Loucy (cell line): ENCODE measurements around the gene IL5.
A peak's percentile ranks its signal among the peaks of the same experiment; 100 is the strongest.

Experiments
- H2AFZ ChIP-seq: fragments of 200-600 bp; sonication (generic); 2 replicates; pipeline ENCODE4 v1.6.0; 2016; ENCODE audit warnings: antibody characterized with exemption, mild to moderate bottlenecking, low read length, moderate library complexity
- H3F3A ChIP-seq: fragments of 200-600 bp; 2 replicates; pipeline ENCODE4 v1.6.0; 2016; ENCODE audit warnings: antibody characterized with exemption, low read depth, mild to moderate bottlenecking
- H3K27me3 ChIP-seq: fragments of 200-600 bp; sonication (generic); 2 replicates; pipeline ENCODE4 v1.6.1; 2014; ENCODE audit warnings: low read length, mild to moderate bottlenecking; ENCODE audit not compliant: insufficient read depth, poor library complexity, severe bottlenecking
- H3K36me3 ChIP-seq: fragments of 200-600 bp; sonication (generic); 2 replicates; pipeline ENCODE4 v1.6.1; 2016; ENCODE audit warnings: low read length; ENCODE audit not compliant: insufficient read depth
- H3K4me1 ChIP-seq: fragments of 200-600 bp; sonication (generic); 2 replicates; pipeline ENCODE4 v1.5.1; 2014; ENCODE audit warnings: low read length, mild to moderate bottlenecking; ENCODE audit not compliant: insufficient read depth, poor library complexity, severe bottlenecking
- H3K4me2 ChIP-seq: fragments of 200-600 bp; sonication (generic); 2 replicates; pipeline ENCODE4 v1.6.0; 2014; ENCODE audit warnings: antibody characterized with exemption, low read length, low read depth, mild to moderate bottlenecking; ENCODE audit not compliant: poor library complexity, severe bottlenecking
- H3K4me3 ChIP-seq: fragments of 200-600 bp; sonication (generic); 2 replicates; pipeline ENCODE4 v1.5.1; 2014; ENCODE audit warnings: low read length, mild to moderate bottlenecking, mixed read lengths; ENCODE audit not compliant: poor library complexity, severe bottlenecking
- H3K79me2 ChIP-seq: fragments of 200-600 bp; sonication (generic); 2 replicates; pipeline ENCODE4 v1.6.1; 2014; ENCODE audit warnings: low read length; ENCODE audit not compliant: insufficient read depth
- H3K9ac ChIP-seq: fragments of 200-600 bp; sonication (generic); 2 replicates; pipeline ENCODE4 v1.6.0; 2014; ENCODE audit warnings: mild to moderate bottlenecking, low read depth, low read length, moderate library complexity; ENCODE audit not compliant: poor library complexity, severe bottlenecking
- H3K9me2 ChIP-seq: fragments of 200-600 bp; sonication (generic); replicated peaks from 2 replicates; pipeline ENCODE4 v1.6.1; 2016; ENCODE audit warnings: low read depth, low read length, mixed read lengths
- H3K9me3 ChIP-seq: fragments of 200-600 bp; sonication (generic); 2 replicates; pipeline ENCODE4 v1.6.1; 2014; ENCODE audit warnings: mild to moderate bottlenecking, antibody characterized with exemption, low read length, low read depth; ENCODE audit not compliant: insufficient read depth
- H4K20me1 ChIP-seq: fragments of 200-600 bp; sonication (generic); 2 replicates; pipeline ENCODE4 v1.6.0; 2014; ENCODE audit warnings: antibody characterized with exemption, low read length, mild to moderate bottlenecking; ENCODE audit not compliant: insufficient read depth, poor library complexity, severe bottlenecking
- CTCF ChIP-seq: fragments of 200-600 bp; sonication (generic); conservative IDR thresholded peaks from 2 replicates; pipeline ENCODE4 v1.5.1; 2014; ENCODE audit warnings: mild to moderate bottlenecking, antibody characterized with exemption, low read length
- EZH2phosphoT487 ChIP-seq: fragments of 200-600 bp; IDR thresholded peaks from 2 replicates; pipeline ENCODE4 v1.6.1; 2018; ENCODE audit warnings: antibody characterized with exemption, mild to moderate bottlenecking, moderate library complexity, borderline replicate concordance

IL5 gene

DNA sequence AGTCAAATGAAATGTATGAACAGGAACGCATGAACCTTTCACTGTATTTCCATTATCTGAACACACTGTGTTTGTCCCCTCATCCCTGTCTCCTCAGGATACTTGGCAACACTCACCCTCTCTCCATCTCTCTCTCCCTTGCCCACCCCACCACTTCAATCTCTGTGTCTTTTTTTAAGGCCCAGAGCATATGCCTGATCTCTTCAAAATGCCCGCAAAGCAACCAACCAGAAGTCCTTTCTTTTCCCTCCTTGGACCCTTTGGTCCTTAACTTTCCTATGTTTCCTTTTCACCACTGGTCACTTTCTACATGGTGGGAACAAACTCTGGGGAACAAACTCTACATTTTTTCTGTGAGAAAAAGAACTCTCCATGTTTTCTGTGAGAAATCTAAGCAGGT lies 49.5 kb downstream of the IL5 start:
- H3K36me3 ChIP-seq = 0 out of 2 replicates have a peak, but pooled peaks cover 2% of the 10 kb centered on the region
- H3K4me1 ChIP-seq = peaks cover 42% of the 10 kb centered on the region
- no peak overlapping the region for H3K4me3 ChIP-seq
- peak overlapping the region; percentile 96 for H3K9ac ChIP-seq
- H2AFZ ChIP-seq = no peak overlapping the region
- H3K27me3 ChIP-seq = no peaks in the 10 kb centered on the region
- H3K79me2 ChIP-seq = peaks cover 51% of the 10 kb centered on the region
- no peaks in the 10 kb centered on the region for H3K9me2 ChIP-seq
- TF ChIP-seq EZH2phosphoT487 = no peak
- no peak for TF ChIP-seq CTCF
- no peaks in the 10 kb centered on the region for H3K9me3 ChIP-seq
- peaks cover 13% of the 10 kb centered on the region for H4K20me1 ChIP-seq
- H3F3A ChIP-seq = no peaks in the 10 kb centered on the region
- H3K4me2 ChIP-seq = peak overlapping the region; percentile 5

GRCh38 chr5:132493241-132493640 lies 50.1 kb downstream of the IL5 start:
- Histone ChIP-seq H3K4me3 (no peak overlapping the region), H4K20me1 (peaks cover 19% of the 10 kb centered on the region), H3K79me2 (peaks cover 57% of the 10 kb centered on the region), H3K9me3 (no peaks in the 10 kb centered on the region), H3K4me1 (peaks cover 43% of the 10 kb centered on the region), H3F3A (no peaks in the 10 kb centered on the region), H2AFZ (no peak overlapping the region), H3K36me3 (peaks cover 6% of the 10 kb centered on the region; the same call in 1 of the 2 replicates), H3K4me2 (no peak overlapping the region), H3K9me2 (no peaks in the 10 kb centered on the region), H3K9ac (no peak overlapping the region), H3K27me3 (no peaks in the 10 kb centered on the region)
- TF ChIP-seq EZH2phosphoT487 (no peak), CTCF (no peak)

- H3K27me3 ChIP-seq = no peaks in the 10 kb centered on the region
- H3K79me2 ChIP-seq = peaks cover 63% of the 10 kb centered on the region
- H3K4me3 ChIP-seq = no peak overlapping the region
- H3K9me2 ChIP-seq = no peaks in the 10 kb centered on the region
- H2AFZ ChIP-seq = no peak overlapping the region
- TF ChIP-seq EZH2phosphoT487 (no peak), CTCF (no peak)
- no peak overlapping the region for H3K4me2 ChIP-seq
- peaks cover 25% of the 10 kb centered on the region for H4K20me1 ChIP-seq
- no peak overlapping the region for H3K9ac ChIP-seq
- H3F3A ChIP-seq = no peaks in the 10 kb centered on the region
- peaks cover 43% of the 10 kb centered on the region for H3K4me1 ChIP-seq
- peaks cover 12% of the 10 kb centered on the region; the same call in 1 of the 2 replicates for H3K36me3 ChIP-seq
- H3K9me3 ChIP-seq = no peaks in the 10 kb centered on the region
These were observed 50.8 kb downstream of the IL5 start for GRCh38 chr5:132492386-132493125.
